H1 (cell line): ENCODE results near the gene BRAP. TPM values are rescaled to one million over a fixed set of nuclear protein-coding genes. Genes with fewer than 3 reads are reported as not detected.

Source experiments
- CEBPB ChIP-seq: IDR thresholded peaks from 2 replicates; pipeline ENCODE4 v1.6.1; 2012; ENCODE audit warnings: low read depth, low read length
- polyA plus RNA-seq, 7 experiments: library from polyadenylated mRNA; depleted of rRNA in 3 of 7; stranded (reverse) in 5 of 7; unstranded in 2 of 7; fragments of >200 nt in 5 of 7; fragments of 200-250 nt in 2 of 7; gene quantifications; 1 replicate in 5 of 7; 2 replicates in 1 of 7; 4 replicates in 1 of 7; pipeline versions ENCODE4 v1.2.1 to v1.2.3, GENCODE V29; 2011 to 2013; ENCODE audit warnings: missing spikeins in 2 of 7, mixed read lengths in 2 of 7
- total RNA-seq: library from RNA; stranded (reverse); fragmentation: NEBNext Ultra II Directional; extraction: Animal tissue kit (Norgen Biotek cat#: 25700); gene quantifications from 2 replicates; pipeline ENCODE4 v1.2.1, GENCODE V29; 2021

BRAP gene
- total and polyA plus RNA-seq, 2 of the 8 experiments (the other 6 are each of a cell fraction or from before 2014, with no cell fraction given): 12.8 to 22.2 TPM

- no peak for TF ChIP-seq CEBPB
Observed at GRCh38 chr12:111715279-111715678, 29.5 kb upstream of the BRAP start (continued).
